KMS-11 (cell line): ENCODE data around the gene UBTD2.

Source experiments
- H2AFZ ChIP-seq: fragments of 200-600 bp; sonication (generic); 2 replicates; pipeline ENCODE4 v1.6.1; 2016; ENCODE audit warnings: antibody characterized with exemption, mixed run types, low read depth
- H3K27ac ChIP-seq: fragments of 200-600 bp; sonication (generic); 2 replicates; pipeline ENCODE4 v1.6.1; 2016; ENCODE audit warnings: mild to moderate bottlenecking, mixed run types
- H3K27me3 ChIP-seq: fragments of 200-600 bp; sonication (generic); 2 replicates; pipeline ENCODE4 v1.6.1; 2017; ENCODE audit warnings: mild to moderate bottlenecking, low read depth, mixed run types, moderate library complexity; ENCODE audit not compliant: insufficient read depth
- H3K36me3 ChIP-seq: fragments of 200-600 bp; sonication (generic); 2 replicates; pipeline ENCODE4 v1.6.1; 2017; ENCODE audit warnings: mild to moderate bottlenecking, mixed run types; ENCODE audit not compliant: insufficient read depth
- H3K4me1 ChIP-seq: fragments of 200-600 bp; sonication (generic); 2 replicates; pipeline ENCODE4 v1.6.1; 2016; ENCODE audit warnings: mild to moderate bottlenecking, low read depth, mixed run types; ENCODE audit not compliant: poor library complexity, severe bottlenecking
- H3K4me2 ChIP-seq: fragments of 200-600 bp; sonication (generic); 2 replicates; pipeline ENCODE4 v1.7.0; 2016; ENCODE audit warnings: mild to moderate bottlenecking, mixed run types
- H3K4me3 ChIP-seq: fragments of 200-600 bp; sonication (generic); IDR thresholded peaks from 2 replicates; pipeline ENCODE4 v1.6.1; 2017; ENCODE audit warnings: low read depth, low read length, mixed read lengths; ENCODE audit not compliant: insufficient read depth
- H3K79me2 ChIP-seq: fragments of 200-600 bp; sonication (generic); 2 replicates; pipeline ENCODE4 v1.6.1; 2016; ENCODE audit warnings: low read depth, mixed run types; ENCODE audit not compliant: insufficient read depth
- H3K9ac ChIP-seq: fragments of 200-600 bp; sonication (generic); 2 replicates; pipeline ENCODE4 v1.6.1; 2016; ENCODE audit warnings: mild to moderate bottlenecking, mixed run types
- H4K20me1 ChIP-seq: fragments of 200-600 bp; sonication (generic); 2 replicates; pipeline ENCODE4 v1.6.1; 2016; ENCODE audit warnings: mild to moderate bottlenecking, mixed run types; ENCODE audit not compliant: insufficient read depth
- CTCF ChIP-seq: fragments of 200-600 bp; sonication (generic); conservative IDR thresholded peaks from 2 replicates; pipeline ENCODE4 v1.6.1; 2017; ENCODE audit warnings: low read depth, mild to moderate bottlenecking, antibody characterized with exemption, low read length, moderate library complexity, mixed read lengths

Gene UBTD2

GRCh38 chr5:172189693-172190296 lies 93.8 kb downstream of the UBTD2 start:
- Histone ChIP-seq H4K20me1 (no peaks in the 10 kb centered on the region), H2AFZ (no peak overlapping the region), H3K79me2 (peaks cover 8% of the 10 kb centered on the region; the same call in 1 of the 2 replicates), H3K27ac (no peak overlapping the region), H3K27me3 (no peaks in the 10 kb centered on the region), H3K36me3 (no peaks in the 10 kb centered on the region), H3K4me3 (no peak overlapping the region), H3K9ac (no peak overlapping the region), H3K4me1 (peaks cover 14% of the 10 kb centered on the region), H3K4me2 (no peak overlapping the region)
- no peak for TF ChIP-seq CTCF

DNA sequence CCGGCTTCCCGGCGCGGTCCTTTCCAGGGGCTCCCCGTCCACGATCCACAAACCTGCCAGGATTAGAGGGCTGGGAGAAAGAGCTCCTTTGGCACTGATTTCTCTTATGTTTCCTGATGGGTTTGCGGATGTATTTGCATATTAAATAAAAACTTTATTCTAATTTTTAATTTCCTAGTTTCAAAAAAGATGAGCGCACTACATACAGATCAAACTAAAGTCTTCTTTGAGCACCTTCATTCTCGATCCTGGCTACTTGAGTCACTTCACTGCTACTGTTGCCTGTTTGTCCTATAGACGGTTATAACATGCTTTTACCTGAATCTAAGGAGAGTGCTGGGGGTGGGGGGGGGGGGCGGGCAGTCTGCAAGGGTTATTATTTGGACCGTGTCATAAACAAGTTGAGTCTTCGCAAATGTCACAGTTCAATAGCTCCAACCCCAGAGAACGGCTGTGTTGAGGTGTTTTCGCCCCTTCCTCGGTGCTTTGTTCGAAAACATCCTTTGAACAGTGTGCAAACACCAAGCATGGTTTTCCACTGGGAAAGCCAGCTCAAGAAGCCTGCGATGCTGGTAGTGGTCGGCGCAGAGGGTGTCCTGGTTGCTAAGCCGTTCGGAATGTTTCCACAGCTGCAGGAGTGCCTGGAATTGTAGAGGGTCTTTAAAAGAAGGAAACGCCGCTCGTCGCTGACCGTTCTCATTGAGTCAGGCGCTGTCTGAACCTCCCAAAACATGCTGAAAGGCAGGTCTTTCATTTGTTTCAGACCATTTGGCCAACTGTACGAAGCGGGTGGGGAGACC lies 94.5 kb downstream of the UBTD2 start:
- Histone ChIP-seq H3K36me3 (no peaks in the 10 kb centered on the region), H3K4me2 (peak overlapping the region; percentile 25; the same call in 1 of the 2 replicates), H3K4me1 (peaks cover 14% of the 10 kb centered on the region), H3K9ac (no peak overlapping the region), H3K4me3 (no peak overlapping the region), H3K79me2 (peaks cover 8% of the 10 kb centered on the region; the same call in 1 of the 2 replicates), H4K20me1 (no peaks in the 10 kb centered on the region), H3K27ac (no peak overlapping the region), H2AFZ (peak overlapping the region; percentile 71; the same call in 1 of the 2 replicates), H3K27me3 (no peaks in the 10 kb centered on the region)
- TF ChIP-seq CTCF, result no peak

- Histone ChIP-seq H3K27me3 (no peaks in the 10 kb centered on the region), H3K36me3 (no peaks in the 10 kb centered on the region), H3K9ac (peak within 1 kb of the TSS; percentile 44; the same call in 1 of the 2 replicates), H3K4me1 (peaks cover 14% of the 10 kb centered on the region), H3K4me2 (peak within 1 kb of the TSS; percentile 86), H3K4me3 (no peak within 1 kb of the TSS), H4K20me1 (no peaks in the 10 kb centered on the region), H3K27ac (peak within 1 kb of the TSS; percentile 55; the same call in 1 of the 2 replicates), H3K79me2 (peaks cover 8% of the 10 kb centered on the region; the same call in 1 of the 2 replicates), H2AFZ (peak within 1 kb of the TSS; percentile 71)
- TF ChIP-seq CTCF, result peak; percentile 49
Observed at GRCh38 chr5:172188033-172188892, 95.3 kb downstream of the UBTD2 start, which contains the start of gene STK10. Gene STK10 (minus strand): TSS chr5:172188224. CDS start chr5:172188042, 182 bp downstream.
